ENCODE results near the gene IGSF23. TPM values are rescaled to one million over a fixed set of nuclear protein-coding genes. Genes with fewer than 3 reads are reported as not detected.
A peak's percentile ranks its signal among the peaks of the same experiment; 100 is the strongest.

IGSF23 gene
- total RNA-seq, 6 donors from 2014 or later: not detected

- TF ChIP-seq CTCF (IDR thresholded peaks at IDR 0.05) (no peak), POLR2A (IDR thresholded peaks at IDR 0.05) (no peak), POLR2AphosphoS5 (IDR thresholded peaks at IDR 0.05) (no peak), EP300 (IDR thresholded peaks at IDR 0.05) (no peak)
- no peaks in the 10 kb centered on the region for H3K36me3 ChIP-seq
- H3K4me3 ChIP-seq: no peak overlapping the region
- H3K27ac ChIP-seq: no peak overlapping the region
- 97 to 98% methylated on average over 2 of the region's 2 CpGs for WGBS, 2 donors
- H3K27me3 ChIP-seq: no peaks in the 10 kb centered on the region
- DNase-seq (no peak), ATAC-seq (ENCODE audit: low FRiP score in 2 of 2) (no peak)
- no peaks in the 10 kb centered on the region for H3K9me3 ChIP-seq
- peaks cover 0 to 5% (median 2%) of the 10 kb centered on the region in 4 donors for H3K4me1 ChIP-seq
These were observed 32.1 kb upstream of the IGSF23 start for GRCh38 chr19:44581288-44581687.

- Histone ChIP-seq H3K27me3 (no peaks in the 10 kb centered on the region), H3K27ac (no peak overlapping the region), H3K36me3 (no peaks in the 10 kb centered on the region), H3K4me1 (peaks cover 0 to 5% (median 3%) of the 10 kb centered on the region in 4 donors), H3K4me3 (no peak overlapping the region), H3K9me3 (no peaks in the 10 kb centered on the region)
- ATAC-seq (ENCODE audit: low FRiP score in 2 of 2) (no peak), DNase-seq (peak; percentile 22 to 34)
- 21 to 25% methylated on average over 10 of the region's 10 CpGs for WGBS, 2 donors
- TF ChIP-seq CTCF (IDR thresholded peaks at IDR 0.05) (peak; percentile 23 to 58 (median 34)), POLR2AphosphoS5 (IDR thresholded peaks at IDR 0.05) (no peak), POLR2A (IDR thresholded peaks at IDR 0.05) (no peak)
These were observed 30.6 kb upstream of the IGSF23 start for GRCh38 chr19:44582581-44583265.

GRCh38 chr19:44585371-44586133, 27.8 kb upstream of the IGSF23 start:
- no peak for ATAC-seq (ENCODE audit: low FRiP score in 2 of 2)
- TF ChIP-seq POLR2AphosphoS5 (IDR thresholded peaks at IDR 0.05) (no peak), EP300 (IDR thresholded peaks at IDR 0.05) (no peak), CTCF (IDR thresholded peaks at IDR 0.05) (no peak), POLR2A (IDR thresholded peaks at IDR 0.05) (no peak)
- Histone ChIP-seq H3K4me1 (peaks cover 5 to 15% (median 10%) of the 10 kb centered on the region in 4 donors), H3K4me3 (no peak overlapping the region), H3K27ac (no peak overlapping the region), H3K36me3 (no peaks in the 10 kb centered on the region), H3K9me3 (no peaks in the 10 kb centered on the region), H3K27me3 (no peaks in the 10 kb centered on the region)
- WGBS, 2 donors: 82 to 84% methylated on average over 5 of the region's 5 CpGs
- DNase-seq: no peak

GRCh38 chr19:44587963-44588770, 25.2 kb upstream of the IGSF23 start:
- H3K27ac ChIP-seq: no peak overlapping the region
- peaks cover 0 to 22% (median 21%) of the 10 kb centered on the region in 4 donors for H3K4me1 ChIP-seq
- ATAC-seq (ENCODE audit: low FRiP score in 2 of 2) (peak in 1 of 2 donors; percentile 56), DNase-seq (no peak)
- TF ChIP-seq CTCF (IDR thresholded peaks at IDR 0.05): peak in 1 of 6 experiments; percentile 27
- no peak for TF ChIP-seq EP300 (IDR thresholded peaks at IDR 0.05)
- no peaks in the 10 kb centered on the region for H3K9me3 ChIP-seq
- 74 to 81% methylated on average over 2 of the region's 2 CpGs for WGBS, 2 donors
- H3K4me3 ChIP-seq: no peak overlapping the region
- no peaks in the 10 kb centered on the region for H3K36me3 ChIP-seq
- H3K27me3 ChIP-seq: no peaks in the 10 kb centered on the region

All from upper lobe of left lung (tissue), 6 donors.